G401 (cell line): Measurements from ENCODE around the gene TUBGCP6. TPM values are rescaled to one million over a fixed set of nuclear protein-coding genes. Genes with fewer than 3 reads are reported as not detected.

Source experiments
- DNase-seq: peaks from one replicate; pipeline ENCODE4 v3.0.0-alpha.2; 2015; ENCODE audit warnings: low spot score
- in situ Hi-C: cut with HindIII; loops from 2 replicates; pipeline ENCODE4 v1.10.0; 2016; ENCODE audit warnings: low sequenced_read_pairs, mixed read lengths
- total RNA-seq: library from RNA; depleted of rRNA; stranded (reverse); fragments of >200 nt; shearing (Covaris generic); gene quantifications from 2 replicates; pipeline ENCODE4 v1.2.3, GENCODE V29; 2014

Gene TUBGCP6
- total RNA-seq, 1 experiment from 2014 or later, result 15.1 TPM

DNA sequence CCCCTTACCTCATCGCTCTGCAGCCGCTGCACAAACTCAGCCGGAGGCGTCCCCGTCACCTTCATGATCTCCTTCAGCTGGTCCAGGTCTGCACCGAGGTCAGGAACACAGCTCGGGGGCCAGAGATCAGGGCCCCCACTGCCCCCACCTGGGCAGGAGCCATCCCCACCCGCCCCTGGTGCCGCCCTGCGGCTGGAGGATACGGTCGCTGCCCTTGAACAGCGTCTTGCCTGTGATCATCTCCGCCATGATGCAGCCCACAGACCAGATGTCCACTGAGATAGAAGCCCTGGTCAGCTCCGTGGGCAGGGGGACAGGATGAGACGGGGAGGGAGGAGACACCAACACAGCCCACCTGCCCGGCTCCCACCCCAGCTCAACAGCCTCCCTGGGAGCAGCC, 10.8 kb upstream of the TUBGCP6 start:
- in situ Hi-C loops, result no loop called here
- DNase-seq, result no peak

DNA sequence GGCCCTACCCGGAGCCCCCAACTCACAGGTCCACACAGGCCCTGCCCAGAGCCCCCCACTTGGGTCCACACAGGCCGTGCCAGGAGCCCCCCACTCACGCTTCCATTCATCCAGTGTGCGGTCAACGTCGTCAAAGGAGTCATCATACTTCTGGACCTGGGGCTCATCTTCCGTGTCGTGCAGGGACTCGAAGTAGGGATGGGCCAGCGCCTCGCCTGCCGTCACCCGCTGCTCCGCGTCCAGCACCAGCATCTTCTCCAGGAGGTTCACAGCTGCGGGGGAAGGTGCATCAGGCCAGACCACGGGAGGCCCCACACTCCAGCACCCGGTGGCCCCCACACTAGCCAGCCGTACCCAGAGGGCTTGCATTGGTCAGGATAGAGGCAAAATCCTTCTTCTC, 10.3 kb upstream of the TUBGCP6 start:
- in situ Hi-C loops, result no loop called here
- DNase-seq, result no peak

DNA sequence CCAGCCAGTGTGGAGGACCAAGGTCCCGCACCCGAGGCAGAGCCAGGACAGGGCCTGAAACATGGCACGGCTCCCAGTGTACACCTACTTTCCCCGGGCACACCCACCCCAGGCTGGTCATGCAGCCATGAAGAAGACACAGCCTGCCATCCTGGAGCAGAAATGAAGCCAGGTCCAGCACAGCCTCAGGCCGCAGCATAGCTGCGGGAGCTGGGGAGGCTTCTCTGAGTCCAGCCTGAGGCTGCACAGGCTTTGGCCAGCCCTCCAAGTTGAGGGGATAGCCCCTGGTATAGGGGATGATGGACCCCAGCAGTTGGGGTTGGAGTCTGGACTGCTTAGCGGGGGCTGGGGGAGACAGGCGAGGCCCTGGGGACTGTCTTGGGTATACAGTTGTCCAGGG, 9.1 kb upstream of the TUBGCP6 start:
- in situ Hi-C loops, result no loop called here
- DNase-seq, result no peak

DNA sequence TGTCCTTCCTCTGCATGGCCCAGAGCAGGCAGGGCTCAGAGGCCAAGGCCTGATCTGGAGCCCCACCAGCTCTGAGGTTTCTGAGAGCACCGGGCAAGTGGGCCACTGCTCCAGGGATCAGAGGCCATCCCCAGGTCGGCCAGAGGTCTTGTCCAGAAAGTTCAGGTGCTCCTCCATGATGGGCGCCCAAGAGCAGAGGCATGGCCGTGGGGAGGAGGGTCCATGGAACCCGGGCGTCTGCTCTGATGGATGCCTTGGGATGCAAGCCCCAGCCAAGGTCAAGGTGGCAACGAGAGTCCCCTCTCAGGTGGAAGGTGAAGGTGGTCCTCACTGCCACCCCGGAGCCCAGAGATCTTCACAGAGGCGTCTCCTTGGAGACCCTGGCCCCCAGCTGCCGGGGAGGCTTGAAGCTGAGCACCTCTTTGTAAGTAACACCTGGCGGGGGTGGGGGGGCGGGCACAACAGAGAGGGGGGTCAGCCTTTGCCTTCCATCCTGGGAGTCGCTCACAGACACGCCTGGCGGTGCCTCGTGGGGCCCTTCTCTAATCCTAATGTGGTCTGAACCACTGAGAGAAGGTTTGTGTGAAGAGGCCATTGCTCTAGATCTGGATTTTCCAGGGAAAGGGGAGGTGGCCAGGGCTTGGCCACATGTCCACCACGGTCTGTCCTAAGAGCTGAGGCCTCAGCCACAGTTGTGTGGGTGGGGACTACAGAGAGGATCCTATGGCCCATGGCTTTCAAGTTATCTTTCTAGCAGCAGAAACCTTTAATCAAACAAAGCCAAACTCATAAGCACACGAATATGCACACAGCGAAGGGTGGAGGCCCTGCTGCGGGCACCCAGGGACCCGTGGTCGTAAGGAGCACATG, 8.5 kb upstream of the TUBGCP6 start:
- in situ Hi-C loops, result no loop called here
- no peak for DNase-seq

DNA sequence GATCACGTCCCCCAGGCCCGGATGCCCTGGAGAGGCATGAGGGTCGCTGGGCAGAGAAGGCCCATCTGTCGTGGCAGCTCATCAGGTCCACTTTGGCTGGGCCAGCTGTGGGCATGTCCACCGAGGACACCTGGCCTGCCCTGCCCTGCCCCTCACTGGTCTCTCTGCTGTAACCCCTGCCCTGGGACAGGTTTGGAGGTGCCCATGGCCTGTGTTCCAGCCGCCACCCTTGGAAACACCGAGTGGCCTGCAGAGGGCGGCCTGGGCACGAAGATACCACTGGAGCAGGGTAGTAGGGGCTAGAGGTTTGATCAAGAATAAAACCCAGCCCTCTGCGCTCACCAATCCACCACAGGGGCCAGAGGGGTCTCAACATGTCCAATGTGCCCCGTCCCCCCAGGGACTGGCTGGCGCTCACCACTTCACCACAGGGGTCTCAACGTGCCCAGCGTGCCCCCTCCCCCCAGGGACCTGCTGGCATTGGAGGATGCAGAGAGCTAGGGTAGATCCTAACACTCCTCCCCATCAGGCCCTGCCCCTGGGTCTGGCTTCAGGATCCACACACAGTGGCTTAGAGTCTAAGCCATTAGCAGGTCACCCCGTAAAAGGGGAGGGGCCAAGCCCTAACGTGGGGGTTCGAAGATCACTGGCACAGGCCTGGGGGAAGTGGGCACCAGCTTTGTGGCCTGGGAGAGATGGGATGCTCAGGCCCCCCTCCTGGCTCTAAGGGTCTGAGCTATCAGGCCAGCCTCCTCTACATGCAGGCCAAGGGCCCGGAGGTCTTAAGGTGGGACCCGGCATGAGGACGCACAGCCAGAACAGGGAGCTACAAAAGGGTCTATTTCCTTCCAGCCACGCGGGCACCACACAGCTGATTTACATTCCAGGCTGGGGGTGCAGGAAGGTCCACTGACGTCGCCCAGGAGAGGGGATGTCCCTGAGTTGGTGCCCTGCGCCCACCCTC, 7.5 kb upstream of the TUBGCP6 start:
- peak; percentile 84 for DNase-seq
- in situ Hi-C loops, result no loop called here

DNA sequence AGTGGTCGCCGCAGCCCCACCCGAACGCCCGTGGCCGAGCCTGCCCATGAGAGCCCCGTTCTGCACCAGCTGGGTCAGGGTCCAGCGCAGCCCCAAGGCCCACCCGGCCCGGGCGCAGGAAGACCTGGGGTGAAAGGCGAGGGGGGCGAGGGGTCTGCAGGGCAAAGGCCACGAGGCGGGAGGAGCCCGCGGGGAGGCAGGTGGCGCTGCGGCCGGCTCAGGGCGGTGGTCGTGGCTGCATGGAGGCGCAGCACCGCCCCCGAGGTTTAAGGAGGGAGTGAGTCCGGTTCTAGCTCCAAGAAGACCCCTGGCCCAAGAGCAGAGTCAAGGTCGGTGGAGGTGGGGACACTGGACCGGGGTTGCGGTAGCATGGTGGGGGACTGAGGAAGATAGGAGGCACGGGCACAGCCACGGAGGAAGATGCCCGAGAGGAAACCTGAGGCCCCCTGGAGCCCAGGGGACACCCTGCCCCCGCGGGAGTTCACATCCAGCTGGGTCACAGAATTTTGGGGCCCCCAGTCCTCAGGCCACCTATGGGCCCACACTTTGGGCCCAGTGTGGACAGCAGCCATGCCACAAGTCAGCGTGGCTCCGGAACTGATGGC, 6.8 kb upstream of the TUBGCP6 start:
- DNase-seq, result no peak
- in situ Hi-C loops, result no loop called here

DNA sequence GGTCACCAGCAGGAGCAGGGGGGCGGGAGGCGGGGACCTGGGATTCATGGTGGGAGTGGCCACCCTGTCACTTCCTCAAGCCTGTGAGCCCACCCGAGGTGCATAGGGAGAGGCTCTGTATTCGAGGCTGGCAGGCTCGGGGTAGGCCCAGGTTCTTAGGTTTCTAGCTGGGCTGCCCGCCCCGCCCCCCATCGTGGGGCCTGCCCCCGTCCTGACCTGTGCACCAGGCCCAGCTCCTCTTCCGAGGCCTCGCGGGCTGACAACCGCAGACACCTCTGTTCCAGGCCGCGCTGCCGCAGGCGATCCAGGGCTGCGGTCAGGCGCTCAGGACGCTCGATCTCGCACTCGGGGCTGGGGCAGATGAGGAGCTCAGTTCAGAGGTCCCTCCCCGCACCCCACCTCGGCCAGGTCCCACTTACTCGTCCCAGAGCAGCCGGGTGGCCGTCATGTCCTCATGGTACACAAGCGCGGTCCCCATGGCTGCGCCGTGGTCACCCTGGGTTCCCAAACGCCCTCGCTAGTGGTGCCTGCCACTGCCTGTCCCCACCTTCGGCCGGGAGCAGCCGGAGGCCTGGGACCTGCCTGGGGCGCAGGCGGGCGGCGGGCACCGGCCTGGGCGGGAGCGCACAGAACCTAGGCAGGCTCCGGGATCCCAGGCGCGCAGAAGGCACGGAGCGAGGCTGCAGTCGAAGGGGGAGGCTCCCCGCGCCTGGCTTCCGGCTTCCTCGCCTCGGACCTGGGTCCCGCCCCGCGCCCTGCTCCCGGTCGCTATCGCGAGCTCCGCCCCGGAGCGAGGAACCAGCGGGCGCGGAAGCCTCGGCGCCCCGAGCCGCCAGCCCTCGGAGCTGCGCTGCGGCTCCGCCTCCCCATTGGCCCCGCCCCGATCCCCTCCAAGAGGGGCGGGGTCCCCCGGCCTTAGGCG, 6.0 kb upstream of the TUBGCP6 start, which contains the start of gene HDAC10:
TSS of gene HDAC10 (minus strand) at position 711 of the 922 bp plus-strand sequence. CDS start at position 478, 233 bp downstream.
- peak; percentile 51 for DNase-seq
- in situ Hi-C loops, result no loop called here

DNA sequence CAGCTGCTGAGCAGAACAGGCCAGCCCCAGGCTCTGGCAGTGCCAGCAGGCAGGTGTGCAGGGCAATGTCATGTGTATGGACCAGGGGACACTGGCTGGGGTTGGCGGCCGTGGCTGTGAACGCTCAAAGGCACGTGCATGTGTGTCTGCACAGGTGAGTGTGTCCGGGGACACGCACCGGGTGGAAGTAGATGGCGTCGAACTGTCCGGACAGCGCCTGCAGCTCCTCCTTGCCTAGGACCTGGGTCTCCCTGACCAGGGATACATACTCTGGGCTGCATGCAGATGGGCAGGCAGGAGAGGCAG, 5.4 kb upstream of the TUBGCP6 start:
- DNase-seq, result no peak
- in situ Hi-C loops, result no loop called here

DNA sequence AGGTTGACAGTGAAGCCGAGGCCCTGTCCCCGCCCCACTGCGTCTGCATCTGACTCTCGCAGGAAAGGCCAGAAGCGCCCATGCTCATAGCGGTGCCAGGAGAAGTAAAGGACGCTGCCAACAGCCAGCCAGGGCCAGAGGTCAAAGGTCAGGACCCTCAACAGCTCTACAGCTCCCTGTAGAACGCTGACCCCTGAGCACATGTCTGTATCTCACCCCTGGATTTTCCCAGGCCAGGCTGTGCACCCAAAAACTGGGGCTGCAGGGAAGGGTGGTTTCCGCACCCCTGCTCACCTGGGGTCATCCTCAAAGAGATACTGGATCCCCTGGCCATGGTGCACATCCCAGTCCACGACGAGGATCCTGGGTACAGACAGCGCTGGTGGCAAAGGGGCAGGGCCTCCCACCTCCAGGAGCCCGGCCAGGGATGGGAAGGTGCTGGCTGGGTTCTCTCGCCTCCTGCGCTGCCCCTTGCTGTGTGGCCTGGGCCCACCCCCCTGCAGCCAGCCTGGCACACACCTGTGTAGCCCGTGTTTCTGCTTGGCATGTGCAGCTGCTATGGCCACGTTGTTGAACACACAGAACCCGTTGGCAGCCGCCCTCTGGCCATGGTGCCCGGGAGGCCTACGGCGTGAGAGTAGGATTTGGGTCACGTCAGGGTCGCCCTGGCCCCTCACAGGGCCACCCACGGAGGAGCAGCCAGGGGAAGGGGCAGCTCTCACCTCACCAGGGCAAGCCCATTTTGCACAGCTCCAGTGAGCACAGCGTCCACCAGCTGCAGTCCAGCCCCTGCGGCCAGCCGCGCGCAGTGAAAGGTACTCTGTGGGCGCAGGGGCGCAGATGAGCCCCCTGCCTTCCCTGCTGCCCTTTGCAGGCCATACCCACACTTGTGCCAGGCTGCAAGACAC, 4.8 kb upstream of the TUBGCP6 start:
- DNase-seq, result no peak
- in situ Hi-C loops, result no loop called here

DNA sequence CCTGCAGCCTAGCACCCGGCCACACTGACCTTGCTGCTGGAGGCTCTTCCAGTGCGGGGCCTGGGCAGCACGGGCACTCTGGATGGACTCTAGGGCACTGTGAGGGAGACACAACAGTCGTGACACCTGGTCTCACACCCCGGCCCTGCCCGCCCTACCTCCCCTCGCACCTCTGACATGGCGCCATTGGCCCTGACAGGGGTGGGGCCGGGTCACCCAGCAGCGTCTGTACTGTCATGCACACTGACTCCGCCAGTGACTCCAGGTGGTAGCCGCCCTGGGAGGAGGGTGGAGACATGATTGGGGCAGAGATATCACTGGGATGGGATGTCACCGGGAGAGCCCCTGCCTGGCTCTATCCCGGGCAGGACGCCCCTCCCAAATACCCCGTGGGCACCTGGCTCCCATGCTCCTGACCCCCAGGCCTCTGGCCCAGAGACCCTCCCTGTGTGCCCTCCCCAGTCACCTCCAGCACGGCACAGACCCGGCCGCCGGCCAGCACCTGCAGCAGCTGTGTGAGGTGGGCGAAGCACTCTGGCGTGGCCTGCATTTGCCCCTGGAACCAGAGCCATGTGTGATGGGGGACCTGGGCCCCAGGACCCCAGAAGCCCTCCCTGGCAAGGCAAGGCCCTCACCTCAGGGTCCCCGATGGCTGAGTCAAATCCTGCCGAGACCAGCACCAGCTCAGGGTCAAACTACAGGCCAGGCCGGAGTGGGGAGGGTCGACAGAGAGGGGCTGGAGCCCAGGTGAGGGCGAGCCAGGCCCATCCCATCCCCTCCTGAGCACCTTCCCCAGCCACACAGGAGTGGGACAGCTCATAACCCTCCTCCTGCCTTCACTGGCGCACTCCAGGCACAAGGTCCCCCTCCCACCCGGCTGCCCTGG, 3.6 kb upstream of the TUBGCP6 start:
- DNase-seq, result no peak
- in situ Hi-C loops, result no loop called here

DNA sequence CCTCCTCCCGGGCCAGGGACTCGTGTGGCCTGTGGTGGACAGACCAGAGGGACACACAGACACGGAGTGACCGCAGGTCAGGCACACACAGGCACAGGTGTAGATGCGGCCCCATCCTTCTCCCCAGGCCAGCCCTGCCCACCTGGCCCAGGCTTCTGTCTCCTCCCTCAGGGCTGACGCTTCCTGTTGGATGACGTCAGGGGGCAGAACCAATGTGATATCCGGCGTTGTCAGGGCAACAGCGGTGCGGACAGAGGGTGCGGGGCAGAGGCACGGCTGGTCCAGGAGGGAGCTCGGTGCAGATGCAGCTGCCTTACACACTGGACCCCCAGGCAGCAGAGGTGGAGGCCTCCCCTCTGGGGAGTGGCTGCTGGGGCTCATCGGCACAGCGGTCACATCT, 2.9 kb upstream of the TUBGCP6 start:
- peak; percentile 36 for DNase-seq

DNA sequence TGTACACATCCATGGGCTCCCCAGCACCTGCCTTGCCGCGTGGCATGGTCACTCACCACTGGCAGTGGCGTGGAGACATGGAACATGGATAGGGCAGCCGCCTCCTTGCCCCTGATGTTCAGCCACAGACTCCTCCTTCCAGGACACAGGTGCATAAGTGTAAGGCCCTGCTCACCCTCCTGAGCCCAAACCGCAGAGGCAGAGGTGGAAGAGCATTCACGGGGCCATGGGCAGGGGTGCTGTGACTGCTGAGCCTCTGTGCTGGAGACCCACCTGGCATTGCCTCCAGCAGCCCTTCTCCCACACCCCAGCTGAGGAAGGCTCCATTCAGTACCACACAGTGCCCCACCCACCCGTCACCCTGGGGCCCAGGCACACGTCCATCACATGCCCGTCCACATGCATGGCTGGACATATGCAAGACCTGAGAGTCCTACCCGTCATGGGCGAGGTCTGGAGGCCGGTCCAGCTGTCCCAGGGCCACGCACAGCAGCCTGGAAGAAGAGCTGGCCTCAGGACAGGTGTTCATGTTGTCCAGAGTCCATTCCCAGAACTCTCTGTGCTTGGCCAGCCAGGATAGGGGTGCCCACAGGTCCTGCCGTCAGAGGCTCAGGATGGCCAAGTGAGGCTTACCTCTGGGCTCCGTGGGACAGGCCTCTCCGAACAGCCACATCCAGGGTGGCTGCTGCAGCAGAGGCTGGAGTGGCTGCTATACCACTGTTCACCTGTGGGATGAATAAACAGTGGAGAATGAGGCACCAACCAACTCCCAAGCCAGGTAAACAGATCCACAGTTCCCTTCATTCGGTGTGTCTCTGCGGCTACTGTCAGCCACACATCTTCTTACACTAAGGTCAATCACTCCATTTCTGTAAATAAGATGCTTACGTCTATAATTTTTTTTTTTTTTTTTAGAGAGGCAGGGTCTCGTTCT, 1.7 kb upstream of the TUBGCP6 start:
- no peak for DNase-seq
- in situ Hi-C loops, result no loop called here

More for the DNA sequence above, 2.9 kb upstream of the TUBGCP6 start:
- in situ Hi-C loops, result no loop called here

DNA sequence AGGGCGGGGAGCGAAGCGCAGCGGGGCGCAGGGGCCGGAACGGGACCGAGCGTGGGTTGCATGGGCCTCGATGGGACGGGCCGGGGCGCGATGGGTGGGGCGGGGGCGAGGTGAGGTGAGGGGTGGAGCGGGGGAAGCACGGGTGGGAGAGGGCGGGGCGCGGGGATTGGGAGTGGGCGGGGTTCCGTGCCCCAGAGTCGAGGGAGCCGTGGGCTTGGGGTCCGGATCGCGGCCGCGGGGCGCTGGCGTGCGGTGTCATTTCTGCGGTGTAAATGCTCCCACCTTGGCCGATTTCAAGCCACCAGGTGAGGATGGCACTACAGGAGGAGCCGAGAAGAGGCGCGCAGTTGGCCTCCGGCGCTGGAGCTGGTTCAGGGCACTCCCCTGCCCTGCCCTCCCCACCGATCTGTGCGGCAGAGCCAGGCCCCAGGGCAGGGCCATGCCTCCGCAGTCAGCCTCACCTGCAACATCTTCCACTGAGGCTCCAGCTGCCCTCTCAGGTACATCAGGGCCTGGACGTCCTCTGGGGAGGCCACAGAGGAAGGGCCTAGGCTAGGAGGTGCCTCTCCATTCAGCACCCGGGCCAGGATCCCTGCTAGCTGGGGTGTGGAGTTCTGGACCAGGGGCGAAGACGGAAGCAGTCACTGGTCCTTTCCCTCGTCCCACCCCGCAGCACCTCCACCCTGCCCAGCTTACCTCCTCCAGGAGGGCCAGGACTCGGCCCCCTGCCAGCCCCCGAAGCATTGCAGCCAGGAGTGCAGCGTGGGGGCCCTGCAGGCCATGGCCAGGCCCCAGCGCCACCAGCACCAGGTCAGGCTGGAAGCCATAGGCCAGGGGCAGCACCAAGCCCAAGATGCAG, 620 bp upstream of the TUBGCP6 start:
- in situ Hi-C loops, result no loop called here
- DNase-seq, result no peak

DNA sequence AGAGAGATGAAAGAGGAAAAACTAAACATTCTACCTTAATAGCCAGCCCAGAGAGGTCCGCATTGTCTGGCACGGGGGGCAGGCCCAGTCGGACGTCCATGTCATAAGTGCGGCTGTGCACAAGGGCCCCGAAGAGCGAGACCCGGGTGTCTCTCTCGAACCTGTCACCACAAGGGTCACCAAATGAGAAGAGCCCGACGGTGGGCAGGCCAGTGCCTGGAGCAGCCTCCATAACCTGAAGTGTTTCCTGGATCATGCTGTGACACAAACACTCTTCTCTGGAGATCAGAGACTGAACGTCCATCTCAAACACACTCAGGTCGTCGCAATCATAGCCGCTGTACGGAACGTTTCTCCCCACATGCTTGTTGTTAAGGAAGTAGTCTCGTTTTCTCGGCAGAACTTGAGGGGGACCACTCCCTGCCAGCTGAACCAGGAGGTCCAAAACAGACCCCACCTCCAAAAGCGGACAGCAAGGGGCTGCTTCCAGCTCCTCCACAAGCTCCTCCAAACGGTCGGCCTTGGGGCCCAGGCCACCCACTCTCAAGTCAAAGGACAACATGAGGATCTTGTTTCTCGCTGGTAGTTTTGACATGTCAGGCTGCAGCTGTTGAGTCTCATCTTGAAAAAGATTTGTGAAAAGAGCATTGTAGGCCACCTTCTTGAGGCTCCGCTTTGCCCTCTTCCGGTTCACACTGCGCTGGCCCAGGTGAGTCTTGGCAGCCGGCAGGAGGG, 971 bp downstream of the TUBGCP6 start:
- in situ Hi-C loops, result no loop called here
- no peak for DNase-seq
